ENCODE measurements around the gene SCRN1.
"Not testable (repeated sequence)": the region's sequence is repeated elsewhere in the genome, so short reads cannot be mapped to it uniquely, and the experiment has no call there.

The SCRN1 gene

GRCh38 chr7:29898301-29898700 is 91.3 kb downstream of the SCRN1 start:
- Histone ChIP-seq H3K27ac (no peak overlapping the region), H3K4me3 (no peak overlapping the region)

DNA sequence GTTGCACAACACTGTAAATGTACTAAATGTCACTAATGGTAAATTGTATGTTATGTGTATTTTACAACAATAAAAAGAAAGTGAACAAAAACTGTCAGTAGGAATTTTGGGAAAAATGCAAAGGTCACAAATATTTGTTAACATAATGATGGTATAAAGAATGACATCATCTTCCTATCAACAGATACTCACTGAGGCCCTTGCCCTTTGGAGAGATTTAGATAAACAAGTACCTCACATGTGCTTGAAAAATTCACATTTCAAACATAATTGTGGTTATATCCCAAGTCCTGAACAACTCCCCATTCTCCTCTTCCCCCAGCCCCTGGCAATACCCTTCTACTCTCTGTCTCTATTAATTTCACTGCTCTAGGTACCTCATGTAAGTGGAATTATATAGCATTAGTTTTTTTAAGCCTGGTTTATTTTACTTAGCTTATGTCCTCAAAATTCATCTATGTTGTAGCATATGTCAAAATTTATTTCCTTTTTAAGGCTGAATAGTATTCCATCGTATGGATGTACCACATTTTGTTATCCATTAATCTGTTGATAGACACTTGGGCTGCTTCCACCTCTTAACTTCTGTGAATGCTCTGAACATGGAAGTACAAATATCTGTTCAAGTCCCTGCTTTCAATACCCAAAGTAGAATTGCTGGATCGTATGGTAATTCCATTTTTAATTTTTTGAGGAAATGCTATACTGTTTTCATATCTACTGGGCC is 92.8 kb downstream of the SCRN1 start:
- Histone ChIP-seq H3K4me3 (no peak overlapping the region), H3K27ac (no peak overlapping the region)

GRCh38 chr7:29895559-29895958 is 94.0 kb downstream of the SCRN1 start:
- no peak overlapping the region for H3K4me3 ChIP-seq
- no peak overlapping the region for H3K27ac ChIP-seq

- Histone ChIP-seq H3K4me3 (no peak overlapping the region), H3K27ac (no peak overlapping the region)
Measured at GRCh38 chr7:29894256-29894655, 95.3 kb downstream of the SCRN1 start.

GRCh38 chr7:29893351-29893965 is 96.1 kb downstream of the SCRN1 start:
- no peak overlapping the region for H3K4me3 ChIP-seq
- no peak overlapping the region for H3K27ac ChIP-seq

GRCh38 chr7:29892231-29892630 is 97.4 kb downstream of the SCRN1 start:
- H3K27ac ChIP-seq: no peak overlapping the region
- H3K4me3 ChIP-seq: no peak overlapping the region

- Histone ChIP-seq H3K27ac (no peak overlapping the region), H3K4me3 (no peak overlapping the region)
Measured at GRCh38 chr7:29891766-29892165, 97.8 kb downstream of the SCRN1 start.

DNA sequence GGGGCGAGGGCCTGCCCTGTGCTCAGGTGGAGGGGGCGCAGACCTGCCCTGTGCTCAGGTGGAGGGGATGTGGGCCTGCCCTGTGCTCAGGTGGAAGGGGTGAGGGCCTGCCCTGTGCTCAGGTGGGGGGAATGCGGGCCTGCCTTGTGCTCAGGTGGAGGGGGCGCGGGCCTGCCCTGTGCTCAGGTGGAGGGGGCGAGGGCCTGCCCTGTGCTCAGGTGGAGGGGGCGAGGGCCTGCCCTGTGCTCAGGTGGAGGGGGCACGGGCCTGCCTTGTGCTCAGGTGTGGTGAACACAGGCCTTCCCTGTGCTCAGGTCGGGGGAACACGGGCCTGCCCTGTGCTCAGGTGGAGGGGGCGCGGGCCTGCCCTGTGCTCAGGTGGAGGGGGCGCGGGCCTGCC is 98.8 kb downstream of the SCRN1 start:
- not testable (repeated sequence) for H3K4me3 ChIP-seq, H3K27ac ChIP-seq

- no peak overlapping the region for H3K4me3 ChIP-seq
- no peak overlapping the region for H3K27ac ChIP-seq
Measured at GRCh38 chr7:29890251-29890650, 99.3 kb downstream of the SCRN1 start.

GRCh38 chr7:29889288-29889687 is 100.3 kb downstream of the SCRN1 start:
- H3K27ac ChIP-seq: no peak overlapping the region

DNA sequence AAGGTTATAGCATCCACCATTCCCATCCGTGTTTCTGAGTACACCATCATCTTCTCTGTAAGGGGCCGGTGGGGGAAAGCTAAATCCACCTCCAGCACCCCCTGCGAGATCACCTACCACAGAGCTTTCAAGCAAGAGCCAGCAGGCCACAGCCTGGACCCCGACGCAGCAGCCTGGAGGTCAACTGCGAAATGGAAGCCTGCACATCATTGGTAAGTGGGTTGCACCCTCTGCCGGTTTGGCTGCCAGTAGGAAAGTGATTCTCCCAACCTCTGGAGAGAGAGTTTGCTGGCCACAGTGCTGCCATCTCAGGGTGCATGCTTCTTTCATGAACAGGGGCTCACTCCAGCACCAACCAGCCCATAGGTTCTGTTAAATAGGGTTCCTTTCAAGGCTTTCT is 101.6 kb downstream of the SCRN1 start:
- Histone ChIP-seq H3K27ac (no peak overlapping the region), H3K4me3 (no peak overlapping the region)

More at GRCh38 chr7:29889288-29889687, 100.3 kb downstream of the SCRN1 start:
- H3K4me3 ChIP-seq: no peak overlapping the region

DNA sequence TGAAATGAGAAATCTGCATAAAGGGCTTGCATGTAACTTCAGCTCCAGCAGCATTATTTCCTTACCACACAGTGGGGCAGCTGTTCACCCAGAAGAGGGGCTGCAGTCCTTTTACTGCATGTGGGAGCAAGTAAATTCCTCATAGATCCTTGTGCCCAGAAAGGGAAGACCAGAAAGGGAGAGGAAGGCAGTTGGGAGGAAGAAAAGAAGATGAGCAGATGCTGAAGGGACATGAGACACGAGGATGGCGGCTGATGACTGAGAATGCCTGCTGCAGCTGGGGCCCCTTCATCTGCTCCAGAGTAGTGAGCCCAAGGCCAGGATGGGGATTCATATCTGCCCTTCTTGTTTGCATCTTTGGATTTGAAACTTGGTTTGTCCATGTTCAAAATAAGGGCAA is 102.8 kb downstream of the SCRN1 start:
- Histone ChIP-seq H3K4me3 (no peak overlapping the region), H3K27ac (no peak overlapping the region)

- Histone ChIP-seq H3K27ac (no peak overlapping the region), H3K4me3 (no peak overlapping the region)
Measured at GRCh38 chr7:29885626-29886025, 104.0 kb downstream of the SCRN1 start.

DNA sequence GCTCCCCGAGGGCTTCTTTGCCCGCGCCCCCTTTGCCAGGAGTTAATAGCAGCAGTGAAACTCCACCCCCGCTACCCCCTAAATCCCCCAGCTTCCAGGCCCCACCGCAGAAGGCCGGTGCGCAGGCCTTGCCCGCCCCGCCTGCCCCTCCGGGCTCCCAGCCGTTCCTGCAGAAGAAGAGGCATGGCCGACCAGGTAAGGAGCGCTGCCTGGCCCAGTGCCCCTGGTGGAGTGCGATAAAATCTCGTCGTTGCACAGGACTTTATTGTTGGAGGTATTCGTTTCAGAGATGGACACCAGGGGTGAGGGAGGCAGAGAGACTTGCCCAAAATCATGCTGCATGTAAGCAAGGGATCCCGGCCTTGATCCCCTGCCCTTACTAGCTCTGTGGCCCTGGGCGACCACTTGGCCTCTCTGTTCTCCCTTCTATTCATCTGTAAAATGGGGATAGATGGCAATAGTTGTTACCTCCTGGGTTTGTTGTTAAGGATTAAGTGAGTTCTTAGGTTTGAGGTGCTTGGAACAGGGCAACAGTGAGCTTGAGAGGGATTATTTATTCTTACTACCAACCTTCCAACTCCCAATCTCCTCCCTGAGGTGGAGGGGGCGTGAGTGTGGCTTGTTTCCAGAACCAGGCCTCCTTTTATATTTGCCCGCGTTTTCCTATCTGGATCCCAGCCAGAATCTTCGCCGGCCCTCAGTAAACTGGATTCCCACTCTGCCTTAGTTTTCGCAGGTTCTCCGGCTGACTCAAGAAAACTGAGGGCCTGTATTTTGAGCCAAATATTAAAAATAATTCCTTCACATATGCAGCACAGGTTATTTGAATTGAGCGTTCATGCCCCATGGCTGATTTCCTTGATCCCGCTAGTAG is 105.0 kb downstream of the SCRN1 start:
- peak overlapping the region; percentile 4 to 34 (median 20) for H3K4me3 ChIP-seq
- peak overlapping the region in 1 of 21 experiments; percentile 23 for H3K27ac ChIP-seq

DNA sequence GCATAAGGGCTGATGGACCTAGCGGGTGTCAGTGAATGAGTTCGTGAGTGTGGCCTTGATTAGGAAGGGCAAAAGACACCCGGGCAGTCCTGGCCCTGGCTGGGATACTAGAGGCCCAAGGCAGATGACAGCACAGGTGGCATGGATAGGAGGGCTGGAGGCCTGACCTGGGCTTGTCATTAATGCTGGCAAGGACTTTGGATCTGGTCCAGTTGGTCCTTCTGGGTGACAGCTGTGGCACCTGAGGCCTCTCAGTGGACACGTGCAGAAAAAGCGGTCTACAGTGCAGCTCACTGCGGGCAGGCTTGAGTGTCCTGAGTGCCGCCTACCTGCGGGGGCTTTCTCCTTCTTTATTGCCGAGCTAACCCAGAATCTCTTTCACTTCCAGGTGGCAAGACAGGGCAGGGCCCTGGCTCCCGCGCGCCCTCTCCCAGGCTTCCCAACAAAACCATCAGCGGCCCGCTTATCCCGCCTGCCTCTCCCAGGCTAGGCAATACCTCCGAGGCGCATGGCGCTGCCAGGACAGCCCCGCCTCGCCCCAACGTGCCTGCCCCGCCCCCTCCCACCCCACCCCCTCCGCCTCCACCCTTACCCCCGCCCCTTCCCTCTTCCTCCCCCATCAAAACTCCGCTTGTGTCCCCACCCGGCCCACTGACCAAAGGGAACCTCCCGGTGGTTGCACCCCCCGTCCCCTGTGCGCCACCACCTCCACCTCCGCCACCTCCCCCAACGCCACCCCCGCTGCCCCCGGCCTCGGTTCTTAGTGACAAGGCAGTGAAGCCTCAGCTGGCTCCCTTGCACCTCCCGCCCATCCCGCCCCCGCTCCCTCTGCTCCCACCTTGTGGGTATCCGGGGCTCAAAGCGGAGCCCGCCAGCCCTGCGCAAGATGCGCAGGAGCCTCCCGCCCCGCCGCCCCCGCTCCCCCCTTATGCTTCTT is 105.9 kb downstream of the SCRN1 start:
- Histone ChIP-seq H3K4me3 (peak overlapping the region; percentile 4 to 34 (median 20)), H3K27ac (peak overlapping the region in 1 of 21 experiments; percentile 23)

GRCh38 chr7:29882481-29882880 is 107.1 kb downstream of the SCRN1 start:
- no peak overlapping the region for H3K27ac ChIP-seq
- H3K4me3 ChIP-seq: no peak overlapping the region

DNA sequence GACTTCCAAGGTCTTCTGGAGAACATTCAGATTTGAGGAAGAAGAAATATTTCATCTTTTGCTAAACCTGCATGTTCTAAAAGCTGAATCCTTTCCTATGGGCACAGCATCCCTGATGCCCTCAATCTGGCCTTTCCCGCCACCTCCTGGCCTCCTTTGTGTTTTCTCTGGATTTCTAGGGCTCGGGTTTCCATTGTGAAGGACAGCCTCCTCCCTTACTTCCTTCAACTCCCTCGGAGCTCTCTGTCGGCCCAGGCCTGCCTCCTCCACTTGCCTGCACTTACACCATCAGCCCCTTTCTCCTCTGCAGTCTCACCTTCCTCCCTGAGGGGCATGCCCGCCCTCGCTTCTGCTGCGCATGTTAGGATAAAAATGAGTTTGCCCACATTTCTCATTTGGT is 107.9 kb downstream of the SCRN1 start:
- Histone ChIP-seq H3K27ac (no peak overlapping the region), H3K4me3 (no peak overlapping the region)

DNA sequence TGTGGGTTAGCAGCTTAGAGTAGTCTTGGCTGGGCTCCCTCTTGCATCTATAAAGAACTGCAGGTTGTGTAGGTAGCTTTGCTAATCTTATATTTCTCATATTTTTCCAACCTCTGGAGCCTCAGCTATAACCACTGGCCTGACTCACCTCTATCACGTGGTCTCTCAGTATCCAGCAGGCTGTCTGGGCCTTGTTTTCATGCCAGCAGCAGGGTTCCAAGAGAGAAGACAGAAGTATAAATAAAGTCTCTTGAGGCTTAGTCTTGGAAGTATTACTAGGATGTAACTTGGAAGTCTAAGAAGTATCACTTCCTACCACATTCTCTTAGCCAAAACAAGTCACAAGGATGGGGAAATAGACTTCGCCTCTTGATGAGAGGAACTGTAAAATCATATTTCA is 110.0 kb downstream of the SCRN1 start:
- H3K4me3 ChIP-seq: no peak overlapping the region
- H3K27ac ChIP-seq: no peak overlapping the region

DNA sequence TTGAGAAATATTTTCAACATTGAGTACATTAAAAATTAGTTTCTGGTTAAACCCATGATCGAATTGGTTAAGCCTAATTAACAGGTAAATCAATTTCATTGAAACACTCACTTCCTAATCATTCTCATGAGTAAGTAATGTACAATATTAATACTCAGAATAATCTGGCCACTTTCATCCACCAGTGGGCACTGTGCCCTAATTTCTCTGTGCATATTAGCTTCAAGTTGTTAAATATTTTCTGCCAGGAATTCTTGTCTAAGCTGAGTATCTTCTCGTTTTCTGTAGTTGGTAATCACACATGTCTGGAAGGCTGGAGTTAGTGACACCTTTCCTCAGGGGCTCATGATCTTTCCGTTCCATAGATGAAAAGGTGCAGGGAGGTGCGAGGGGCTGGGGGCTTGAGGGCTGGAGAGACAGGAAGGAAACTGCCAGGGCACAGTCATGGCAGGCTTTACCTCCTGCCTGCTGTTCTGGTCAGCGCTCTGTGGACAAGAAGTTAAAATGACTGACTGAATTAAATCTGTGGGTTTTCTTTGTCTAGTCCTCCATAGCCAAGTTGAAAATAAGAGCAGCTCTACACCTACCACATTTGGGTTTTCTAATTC is 111.4 kb downstream of the SCRN1 start:
- no peak overlapping the region for H3K4me3 ChIP-seq
- H3K27ac ChIP-seq: no peak overlapping the region
